ENCODE results near the gene NTM.

The NTM gene

DNA sequence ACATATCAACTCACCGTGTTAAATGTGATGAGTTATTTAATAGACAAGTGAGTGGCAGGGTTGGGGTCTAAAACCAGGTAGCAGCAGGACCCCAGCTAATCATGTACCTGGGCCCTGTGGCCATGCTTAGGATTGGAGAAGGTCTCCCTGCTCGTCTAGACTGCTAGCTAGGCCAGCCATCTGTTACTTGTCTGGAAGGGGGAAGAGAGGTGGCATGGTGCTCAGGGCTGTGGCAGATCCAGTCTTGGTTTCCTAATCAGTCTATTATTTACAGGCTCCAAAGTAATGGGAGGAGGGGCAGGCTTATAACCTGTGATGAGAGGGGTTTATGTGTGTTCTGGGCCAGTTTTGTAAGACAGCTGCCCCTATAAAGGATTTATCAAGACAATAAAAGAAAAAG is 105.9 kb downstream of the NTM start:
- ATAC-seq (ENCODE audit: low read depth): no peak
- H3K4me1 ChIP-seq (ENCODE audit: insufficient read depth, poor library complexity, severe bottlenecking): no peaks in the 10 kb centered on the region
- H3K27ac ChIP-seq (ENCODE audit: poor library complexity, severe bottlenecking): no peak overlapping the region

DNA sequence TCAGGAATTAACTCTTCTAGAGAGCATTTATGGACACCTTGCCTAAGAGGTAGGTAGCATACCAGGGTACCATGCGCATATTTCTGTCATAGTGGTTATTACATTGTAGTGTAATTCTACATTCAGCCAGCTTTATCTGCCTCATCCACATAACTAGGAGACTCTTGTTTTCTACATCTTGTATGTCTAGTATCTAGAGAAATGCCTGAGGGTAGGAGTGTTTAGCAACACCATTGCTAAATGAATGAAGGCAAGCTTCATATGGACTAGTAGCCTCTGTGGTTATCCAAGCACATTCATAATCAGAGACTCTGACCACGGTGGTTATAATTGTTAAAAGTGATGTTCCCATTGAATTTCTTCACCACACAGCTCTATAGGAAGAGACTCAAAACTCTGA is 107.9 kb downstream of the NTM start:
- H3K9me3 ChIP-seq (ENCODE audit: severe bottlenecking): no peaks in the 10 kb centered on the region
- TF ChIP-seq, protein P1, sequence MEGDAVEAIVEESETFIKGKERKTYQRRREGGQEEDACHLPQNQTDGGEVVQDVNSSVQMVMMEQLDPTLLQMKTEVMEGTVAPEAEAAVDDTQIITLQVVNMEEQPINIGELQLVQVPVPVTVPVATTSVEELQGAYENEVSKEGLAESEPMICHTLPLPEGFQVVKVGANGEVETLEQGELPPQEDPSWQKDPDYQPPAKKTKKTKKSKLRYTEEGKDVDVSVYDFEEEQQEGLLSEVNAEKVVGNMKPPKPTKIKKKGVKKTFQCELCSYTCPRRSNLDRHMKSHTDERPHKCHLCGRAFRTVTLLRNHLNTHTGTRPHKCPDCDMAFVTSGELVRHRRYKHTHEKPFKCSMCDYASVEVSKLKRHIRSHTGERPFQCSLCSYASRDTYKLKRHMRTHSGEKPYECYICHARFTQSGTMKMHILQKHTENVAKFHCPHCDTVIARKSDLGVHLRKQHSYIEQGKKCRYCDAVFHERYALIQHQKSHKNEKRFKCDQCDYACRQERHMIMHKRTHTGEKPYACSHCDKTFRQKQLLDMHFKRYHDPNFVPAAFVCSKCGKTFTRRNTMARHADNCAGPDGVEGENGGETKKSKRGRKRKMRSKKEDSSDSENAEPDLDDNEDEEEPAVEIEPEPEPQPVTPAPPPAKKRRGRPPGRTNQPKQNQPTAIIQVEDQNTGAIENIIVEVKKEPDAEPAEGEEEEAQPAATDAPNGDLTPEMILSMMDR (IDR thresholded peaks at IDR 0.05; ENCODE audit: poor library complexity, severe bottlenecking): no peak
- no peak for ATAC-seq (ENCODE audit: low read depth)
- H3K4me1 ChIP-seq (ENCODE audit: insufficient read depth, poor library complexity, severe bottlenecking): no peaks in the 10 kb centered on the region
- H3K4me3 ChIP-seq (ENCODE audit: severe bottlenecking): no peak overlapping the region
- peaks cover 5% of the 10 kb centered on the region for H3K27me3 ChIP-seq (ENCODE audit: insufficient read depth, poor library complexity, severe bottlenecking)
- no peaks in the 10 kb centered on the region for H3K36me3 ChIP-seq (ENCODE audit: low read depth)
- no peak overlapping the region for H3K27ac ChIP-seq (ENCODE audit: poor library complexity, severe bottlenecking)
- DNase-seq (ENCODE audit: low spot score): no peak

More for the DNA sequence above, 105.9 kb downstream of the NTM start:
- H3K27me3 ChIP-seq (ENCODE audit: insufficient read depth, poor library complexity, severe bottlenecking): peaks cover 3% of the 10 kb centered on the region
- TF ChIP-seq, protein P1 (IDR thresholded peaks at IDR 0.05; ENCODE audit: poor library complexity, severe bottlenecking): no peak
- H3K4me3 ChIP-seq (ENCODE audit: severe bottlenecking): no peak overlapping the region
- DNase-seq (ENCODE audit: low spot score): no peak
- no peaks in the 10 kb centered on the region for H3K9me3 ChIP-seq (ENCODE audit: severe bottlenecking)
- no peaks in the 10 kb centered on the region for H3K36me3 ChIP-seq (ENCODE audit: low read depth)

DNA sequence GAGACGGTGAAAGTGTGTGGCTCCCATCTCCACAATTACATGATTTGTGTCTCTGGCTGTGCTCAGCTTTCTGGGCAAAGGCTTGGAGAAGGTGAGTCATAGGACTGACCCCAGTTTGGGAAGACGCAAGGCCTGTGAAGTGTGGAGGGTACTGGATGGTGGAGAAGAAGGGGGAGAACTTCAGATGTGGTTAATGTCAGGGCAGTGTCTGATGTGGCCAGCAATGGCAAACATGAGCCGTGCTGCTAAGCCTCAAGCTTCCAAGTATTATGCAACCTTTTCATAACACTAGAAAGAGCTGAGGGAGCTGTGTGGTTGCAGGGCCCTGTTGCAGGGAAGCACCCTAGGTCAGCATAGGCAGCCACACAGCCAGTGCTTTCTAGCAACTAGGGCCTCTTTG is 110.9 kb downstream of the NTM start:
- no peak overlapping the region for H3K27ac ChIP-seq (ENCODE audit: poor library complexity, severe bottlenecking)
- no peak overlapping the region for H3K4me3 ChIP-seq (ENCODE audit: severe bottlenecking)
- H3K4me1 ChIP-seq (ENCODE audit: insufficient read depth, poor library complexity, severe bottlenecking): no peaks in the 10 kb centered on the region
- TF ChIP-seq, protein P1 (IDR thresholded peaks at IDR 0.05; ENCODE audit: poor library complexity, severe bottlenecking): no peak
- no peak for DNase-seq (ENCODE audit: low spot score)
- peaks cover 5% of the 10 kb centered on the region for H3K27me3 ChIP-seq (ENCODE audit: insufficient read depth, poor library complexity, severe bottlenecking)
- H3K36me3 ChIP-seq (ENCODE audit: low read depth): no peaks in the 10 kb centered on the region
- no peak for ATAC-seq (ENCODE audit: low read depth)
- H3K9me3 ChIP-seq (ENCODE audit: severe bottlenecking): no peaks in the 10 kb centered on the region

DNA sequence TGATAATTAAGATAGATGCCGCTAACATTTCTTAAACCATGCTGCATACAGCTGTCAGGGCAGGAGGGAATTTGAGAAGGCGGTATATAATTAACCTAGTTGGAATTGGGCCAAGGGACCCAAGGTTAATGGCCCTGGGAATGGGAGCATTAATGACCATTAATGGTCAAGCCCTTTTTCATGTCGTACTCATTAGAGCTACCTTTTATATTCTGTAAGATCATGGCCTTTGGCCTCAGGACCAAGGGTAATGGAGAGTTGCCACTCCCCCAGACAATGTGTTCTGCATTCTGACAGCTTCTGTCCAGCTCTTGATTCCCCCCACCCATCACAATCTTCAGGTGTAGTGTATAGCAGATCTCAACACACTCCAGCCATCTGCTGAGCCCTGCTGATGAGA is 111.6 kb downstream of the NTM start:
- Histone ChIP-seq H3K27ac (ENCODE audit: poor library complexity, severe bottlenecking) (no peak overlapping the region), H3K36me3 (ENCODE audit: low read depth) (no peaks in the 10 kb centered on the region), H3K9me3 (ENCODE audit: severe bottlenecking) (no peaks in the 10 kb centered on the region), H3K27me3 (ENCODE audit: insufficient read depth, poor library complexity, severe bottlenecking) (peaks cover 5% of the 10 kb centered on the region), H3K4me1 (ENCODE audit: insufficient read depth, poor library complexity, severe bottlenecking) (no peaks in the 10 kb centered on the region), H3K4me3 (ENCODE audit: severe bottlenecking) (no peak overlapping the region)
- TF ChIP-seq, protein P1 (IDR thresholded peaks at IDR 0.05; ENCODE audit: poor library complexity, severe bottlenecking): no peak
- no peak for DNase-seq (ENCODE audit: low spot score)
- no peak for ATAC-seq (ENCODE audit: low read depth)

DNA sequence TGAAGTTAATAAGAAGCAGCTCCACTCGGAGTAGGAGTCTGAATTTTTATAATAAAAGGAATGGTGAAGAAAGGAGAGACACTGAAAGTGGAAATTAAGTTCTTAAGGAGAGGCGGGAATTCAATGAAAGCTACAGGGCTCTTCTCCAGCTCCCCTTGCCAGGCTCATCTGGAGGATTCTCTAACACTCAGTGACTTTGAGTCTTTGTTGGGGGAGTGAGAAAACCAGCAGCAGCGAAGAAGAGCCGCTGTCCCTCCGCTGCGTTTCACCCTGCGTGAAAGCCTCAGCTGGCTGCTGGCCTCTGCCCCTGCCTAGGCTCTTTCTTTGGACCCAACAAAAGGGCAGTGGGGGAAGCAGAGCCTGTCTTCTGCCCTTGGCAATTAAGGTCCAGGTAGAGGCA is 113.0 kb downstream of the NTM start:
- Histone ChIP-seq H3K4me1 (ENCODE audit: insufficient read depth, poor library complexity, severe bottlenecking) (no peaks in the 10 kb centered on the region), H3K9me3 (ENCODE audit: severe bottlenecking) (no peaks in the 10 kb centered on the region), H3K27me3 (ENCODE audit: insufficient read depth, poor library complexity, severe bottlenecking) (peaks cover 5% of the 10 kb centered on the region), H3K36me3 (ENCODE audit: low read depth) (no peaks in the 10 kb centered on the region), H3K4me3 (ENCODE audit: severe bottlenecking) (no peak overlapping the region), H3K27ac (ENCODE audit: poor library complexity, severe bottlenecking) (no peak overlapping the region)
- DNase-seq (ENCODE audit: low spot score) (no peak), ATAC-seq (ENCODE audit: low read depth) (no peak)
- TF ChIP-seq, protein P1 (IDR thresholded peaks at IDR 0.05; ENCODE audit: poor library complexity, severe bottlenecking): no peak
